22Rv1 (cell line): ENCODE measurements around the gene DTNA.

Source experiments
- CTCF ChIP-seq: fragments of 450-650 bp; IDR thresholded peaks from 2 replicates; pipeline ENCODE4 v1.5.1; 2017; ENCODE audit warnings: mild to moderate bottlenecking
- ZFX ChIP-seq: fragments of 450-650 bp; IDR thresholded peaks from 2 replicates; pipeline ENCODE4 v1.6.1; 2017; ENCODE audit warnings: antibody characterized with exemption, borderline replicate concordance

- TF ChIP-seq CTCF: no peak
- TF ChIP-seq ZFX: no peak
Measured at GRCh38 chr18:34808389-34808788, 98.3 kb downstream of the DTNA start.
